GM08714 (cell line): ENCODE results near the gene MPRIP.

ENCODE experiments used
- H3K4me3 ChIP-seq: fragments of 200-500 bp; sonication (Bioruptor generic); 2 replicates; pipeline ENCODE4 v1.5.1; 2014; ENCODE audit warnings: mild to moderate bottlenecking, low read length, inconsistent platforms
- ZNF274 ChIP-seq: IDR thresholded peaks from 2 replicates; pipeline ENCODE4 v1.6.1; 2012; ENCODE audit warnings: mild to moderate bottlenecking, low read depth, low read length

Gene MPRIP

GRCh38 chr17:17024778-17025300, 17.4 kb upstream of the MPRIP start:
- no peak for TF ChIP-seq ZNF274
- H3K4me3 ChIP-seq, result no peak overlapping the region

GRCh38 chr17:17025621-17026020, 16.6 kb upstream of the MPRIP start:
- TF ChIP-seq ZNF274, result no peak
- H3K4me3 ChIP-seq, result no peak overlapping the region

- no peak for TF ChIP-seq ZNF274
- no peak overlapping the region for H3K4me3 ChIP-seq
Measured at GRCh38 chr17:17026163-17026562, 16.1 kb upstream of the MPRIP start.

DNA sequence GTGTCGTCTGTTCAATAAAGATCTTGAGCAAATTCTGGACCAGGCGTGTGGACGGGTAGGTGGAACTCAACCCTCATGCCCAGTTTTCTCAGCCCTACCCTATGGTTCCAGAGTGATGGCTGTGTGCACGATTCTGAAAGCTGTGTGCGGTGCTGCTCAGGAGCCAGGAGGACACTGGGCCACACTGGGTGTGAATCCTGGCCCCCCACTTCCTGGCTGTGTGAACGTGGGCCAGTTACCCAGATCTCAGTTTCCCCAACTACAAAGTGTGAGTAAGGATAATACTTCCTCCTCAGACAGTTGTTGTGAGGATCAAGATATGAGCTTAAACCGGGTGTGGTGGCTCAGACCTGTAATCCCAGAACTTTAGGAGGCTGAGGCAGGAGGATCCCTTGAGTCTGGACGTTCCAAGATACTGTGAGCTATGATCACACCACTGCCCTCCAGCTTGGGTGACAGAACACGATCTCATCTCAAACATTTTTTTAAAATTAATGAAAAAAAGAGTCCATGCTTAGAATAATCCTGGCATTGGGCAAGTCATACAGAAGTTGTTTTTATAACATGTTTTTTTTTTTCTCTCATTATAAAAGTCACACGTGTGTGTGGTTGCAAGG, 14.7 kb upstream of the MPRIP start:
- no peak overlapping the region for H3K4me3 ChIP-seq
- TF ChIP-seq ZNF274, result no peak

DNA sequence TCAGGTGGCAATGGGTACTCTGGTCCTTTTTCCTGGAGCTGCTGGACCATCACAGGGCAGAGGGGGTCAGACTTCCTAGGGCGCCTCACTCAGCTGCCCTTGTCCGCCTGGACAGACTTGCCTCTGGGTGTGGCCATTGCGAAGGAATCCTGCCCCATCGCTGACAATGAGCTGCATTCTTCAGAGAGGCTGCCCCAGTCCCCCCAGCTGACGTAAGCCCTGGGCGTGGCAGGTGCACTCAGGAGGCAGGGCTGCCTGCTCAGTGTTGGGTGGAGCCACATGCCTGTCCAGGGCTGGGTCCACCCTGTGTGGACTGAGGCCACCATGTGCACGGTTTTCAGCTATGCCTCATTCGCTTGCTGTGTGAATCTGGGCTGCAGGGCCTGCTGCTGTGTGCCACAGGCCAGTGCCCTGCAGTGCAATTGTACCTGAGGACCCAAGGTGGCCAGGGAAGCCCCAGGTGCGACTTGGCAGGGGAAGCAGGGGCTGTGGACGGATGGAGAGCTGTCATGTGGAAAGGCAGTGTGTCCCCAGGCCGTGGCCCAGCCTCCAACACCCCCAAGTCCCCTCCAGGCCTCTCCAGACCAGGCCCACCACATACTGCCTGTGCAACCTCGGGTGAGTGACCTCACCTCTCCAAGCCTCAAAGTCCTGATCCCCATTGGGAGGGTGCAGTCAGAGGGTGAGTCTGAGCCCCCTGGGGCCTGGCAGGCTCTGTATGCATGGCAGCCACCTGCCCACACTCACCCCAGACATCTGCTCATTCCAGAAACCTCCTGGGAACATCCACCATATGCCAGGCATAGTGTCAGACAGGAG, 14.0 kb upstream of the MPRIP start:
- TF ChIP-seq ZNF274, result no peak
- no peak overlapping the region for H3K4me3 ChIP-seq

DNA sequence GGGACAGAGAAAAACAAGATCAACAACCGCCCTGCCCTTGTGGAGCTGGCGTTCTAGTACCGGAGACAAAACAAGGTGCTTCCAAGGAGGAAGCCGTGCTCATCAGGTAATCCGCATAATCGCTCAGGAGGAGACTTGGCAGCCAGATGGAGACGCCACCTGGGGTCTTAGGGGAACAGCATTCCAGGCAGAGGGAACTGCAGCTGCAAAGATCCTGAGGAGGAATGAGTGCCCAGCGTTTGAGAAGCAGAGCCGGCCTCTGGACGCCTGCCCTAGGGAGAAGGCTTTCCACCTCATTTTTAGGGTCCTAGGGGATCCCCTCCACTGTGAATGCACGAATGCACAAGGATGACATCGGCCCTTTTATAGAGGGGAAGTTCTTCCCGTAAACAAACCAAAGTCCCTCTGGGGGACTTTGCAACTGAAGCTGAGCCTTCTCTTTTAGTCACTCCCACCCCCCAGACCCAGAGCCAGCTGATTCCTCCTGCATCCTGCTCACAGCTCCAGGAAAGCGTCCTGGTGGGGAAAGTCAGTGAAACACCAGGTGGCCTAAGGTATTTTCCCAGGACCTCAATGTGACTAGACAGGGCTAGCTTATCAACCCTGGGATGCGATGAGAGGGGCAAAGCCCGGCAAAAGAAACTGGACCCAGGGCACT, 13.2 kb upstream of the MPRIP start:
- H3K4me3 ChIP-seq, result no peak overlapping the region

DNA sequence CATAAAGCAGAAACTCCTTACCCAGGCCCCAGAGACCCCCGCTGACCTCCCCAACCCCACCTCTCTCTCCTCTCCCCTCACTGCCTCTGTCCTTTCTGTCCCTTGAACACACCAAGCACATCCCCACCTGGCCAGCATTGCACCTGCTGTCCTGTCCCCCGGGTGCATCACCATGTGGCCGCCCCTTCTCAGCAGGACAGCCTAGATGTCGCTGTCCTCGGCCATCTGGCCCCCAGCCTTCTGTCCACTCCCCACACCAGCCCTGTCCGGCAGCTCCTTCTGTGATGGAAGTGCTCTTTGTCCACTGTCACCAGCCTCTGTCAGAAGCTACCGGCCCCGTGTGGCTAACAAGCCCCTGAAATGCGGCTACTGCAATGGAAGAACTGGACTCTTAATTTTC, 12.3 kb upstream of the MPRIP start:
- H3K4me3 ChIP-seq, result no peak overlapping the region
- TF ChIP-seq ZNF274, result no peak

More for the DNA sequence above, 13.2 kb upstream of the MPRIP start:
- TF ChIP-seq ZNF274, result no peak

GRCh38 chr17:17030515-17031211, 11.6 kb upstream of the MPRIP start:
- no peak overlapping the region for H3K4me3 ChIP-seq
- no peak for TF ChIP-seq ZNF274

DNA sequence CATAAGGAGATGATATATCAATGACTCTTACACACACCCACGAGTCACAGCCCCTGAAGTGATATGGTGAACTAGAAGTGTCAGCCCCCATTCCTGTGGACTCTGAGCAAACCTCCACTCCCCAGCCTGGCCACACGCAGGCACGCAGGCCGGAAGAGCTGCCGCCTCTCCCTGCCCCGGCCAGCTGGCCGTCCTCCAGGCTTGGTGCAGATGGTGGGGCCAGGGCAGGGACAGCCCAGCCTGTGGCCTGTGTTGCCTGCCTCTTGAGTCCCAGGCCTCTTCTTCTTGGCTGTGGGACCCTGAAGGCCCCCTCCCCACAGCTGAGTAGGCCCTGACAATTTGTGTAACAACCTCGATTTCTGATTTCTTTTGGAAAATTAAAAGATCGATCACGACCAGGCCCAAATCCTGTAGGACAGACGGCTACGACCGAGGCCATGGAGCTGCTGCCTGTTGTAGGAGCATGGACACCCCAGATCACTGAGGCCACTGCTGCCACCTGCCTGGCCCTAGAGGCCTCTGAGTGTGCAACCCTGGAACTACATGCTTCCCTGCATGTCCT, 10.0 kb upstream of the MPRIP start:
- no peak for TF ChIP-seq ZNF274
- H3K4me3 ChIP-seq, result no peak overlapping the region

DNA sequence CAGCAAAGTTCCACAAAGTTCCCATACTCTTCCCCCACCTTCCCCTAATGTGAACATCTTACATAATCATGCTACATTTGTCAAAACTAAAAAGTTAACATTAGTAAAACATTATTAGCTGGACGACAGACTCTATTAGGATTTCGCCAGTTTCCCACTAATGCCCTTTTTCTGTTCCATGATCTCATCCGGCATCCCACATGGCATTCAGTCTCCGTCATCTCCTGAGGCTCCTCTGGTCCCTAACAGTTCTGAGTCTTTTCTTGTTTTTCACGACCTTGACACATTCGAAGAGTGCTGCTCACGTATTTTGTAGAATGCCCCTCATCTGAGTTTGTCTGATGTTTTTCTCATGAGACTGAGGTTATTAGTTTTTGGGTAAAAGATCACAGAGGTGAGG, 8.8 kb upstream of the MPRIP start:
- no peak overlapping the region for H3K4me3 ChIP-seq
- TF ChIP-seq ZNF274, result no peak

- TF ChIP-seq ZNF274, result no peak
- no peak overlapping the region for H3K4me3 ChIP-seq
Measured at GRCh38 chr17:17034026-17034425, 8.2 kb upstream of the MPRIP start.

- no peak overlapping the region for H3K4me3 ChIP-seq
- no peak for TF ChIP-seq ZNF274
Measured at GRCh38 chr17:17034496-17035075, 7.7 kb upstream of the MPRIP start.

DNA sequence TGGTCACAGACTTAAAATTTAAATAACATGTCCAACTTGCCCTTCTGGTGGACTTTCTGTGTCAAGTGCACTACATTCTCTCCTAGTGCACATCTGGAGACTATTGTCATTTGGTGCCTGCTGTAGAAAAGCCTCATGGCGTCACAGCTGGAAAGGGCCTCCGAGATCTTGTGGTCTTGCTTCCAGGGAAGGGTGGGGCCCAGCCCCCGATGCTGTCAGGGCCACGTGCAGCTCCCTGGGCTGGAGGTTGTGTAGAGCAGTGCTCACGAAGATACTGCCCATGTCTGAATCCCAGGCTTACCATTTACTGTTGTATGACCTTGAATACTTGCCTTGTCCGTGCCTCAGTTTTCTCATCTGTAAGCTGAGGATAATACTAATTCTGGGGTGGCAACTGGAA, 6.8 kb upstream of the MPRIP start:
- no peak overlapping the region for H3K4me3 ChIP-seq
- TF ChIP-seq ZNF274, result no peak

DNA sequence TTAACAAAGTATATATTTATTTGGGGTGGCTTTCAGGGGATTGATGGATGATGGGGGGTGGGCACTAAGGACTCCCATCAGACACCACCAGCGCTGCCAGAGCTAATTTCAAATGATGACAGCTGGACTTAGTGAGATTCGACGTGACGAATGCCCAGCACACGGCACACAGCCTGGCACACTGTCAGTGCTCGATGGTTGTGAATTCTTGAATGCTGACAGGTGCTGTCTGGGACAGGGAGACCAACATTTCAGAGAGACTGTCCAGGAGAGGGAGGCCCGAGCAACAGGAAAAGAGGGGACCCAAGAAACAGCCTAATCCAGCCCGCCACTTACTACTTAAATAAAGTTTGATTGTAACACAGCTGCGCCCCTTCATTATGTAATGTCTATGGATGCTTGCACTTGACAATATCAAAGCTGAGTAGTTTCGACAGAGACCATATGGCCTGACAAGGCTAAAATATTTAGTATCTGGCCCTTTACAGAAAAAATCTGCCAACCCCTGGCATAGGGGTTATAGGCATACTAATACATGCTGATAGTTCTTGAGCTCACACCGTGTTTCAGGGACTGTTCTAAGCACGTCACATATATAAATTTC, 6.2 kb upstream of the MPRIP start:
- TF ChIP-seq ZNF274, result no peak
- H3K4me3 ChIP-seq, result no peak overlapping the region
